Fibroblast of pulmonary artery (primary cell): Measurements from ENCODE around the gene KRTAP20-1.

Experiments used
- DNase-seq: peaks from one replicate; pipeline ENCODE4 v3.0.0-alpha.2; 2010; ENCODE audit warnings: low read depth
- H3K4me3 ChIP-seq: replicated peaks from 2 replicates; pipeline ENCODE4 v1.5.1; 2011; ENCODE audit warnings: low read depth, mild to moderate bottlenecking, control low read depth, low read length, moderate library complexity
- CTCF ChIP-seq: IDR thresholded peaks from 2 replicates; pipeline ENCODE4 v1.5.1; 2011; ENCODE audit warnings: mild to moderate bottlenecking, control low read depth, low read length, inconsistent platforms; ENCODE audit errors: missing control alignments

Gene KRTAP20-1

GRCh38 chr21:30590297-30590696 lies 25.9 kb upstream of the KRTAP20-1 start, which contains the start of gene KRTAP22-2:
KRTAP22-2 (minus strand) TSS chr21:30590397.
- DNase-seq: no peak
- no peak for TF ChIP-seq CTCF
- no peak within 1 kb of the TSS for H3K4me3 ChIP-seq

GRCh38 chr21:30592140-30592539 lies 24.1 kb upstream of the KRTAP20-1 start, which contains the start of gene KRTAP6-3:
KRTAP6-3 (plus strand) TSS chr21:30592440; CDS start chr21:30592446, 6 bp downstream.
- no peak for TF ChIP-seq CTCF
- DNase-seq: no peak
- H3K4me3 ChIP-seq: no peak within 1 kb of the TSS

DNA sequence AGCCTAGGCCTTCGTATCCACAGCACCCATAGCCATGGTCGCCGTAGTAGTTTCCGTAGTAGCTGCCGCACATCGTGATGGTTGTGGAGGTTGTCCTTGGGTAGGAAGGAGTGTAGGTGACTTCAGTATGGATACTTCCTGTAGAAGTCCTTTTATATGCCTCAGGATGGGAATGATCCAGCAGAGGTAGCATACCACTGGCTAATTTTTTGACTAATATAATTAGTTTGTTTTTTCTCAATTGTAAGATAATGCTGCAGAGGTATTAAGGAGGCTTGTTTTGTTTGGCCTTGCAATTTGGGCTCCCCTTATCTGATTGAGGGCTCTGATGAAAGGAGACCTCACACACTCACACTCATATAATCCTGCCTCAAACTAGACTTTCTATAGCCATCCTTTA lies 17.4 kb upstream of the KRTAP20-1 start, which contains the start of gene KRTAP6-2:
Gene KRTAP6-2 (minus strand): TSS at position 101 of the 400 bp plus-strand sequence. CDS start 28 bp downstream, at position 73.
- no peak for DNase-seq
- H3K4me3 ChIP-seq: no peak within 1 kb of the TSS
- no peak for TF ChIP-seq CTCF

DNA sequence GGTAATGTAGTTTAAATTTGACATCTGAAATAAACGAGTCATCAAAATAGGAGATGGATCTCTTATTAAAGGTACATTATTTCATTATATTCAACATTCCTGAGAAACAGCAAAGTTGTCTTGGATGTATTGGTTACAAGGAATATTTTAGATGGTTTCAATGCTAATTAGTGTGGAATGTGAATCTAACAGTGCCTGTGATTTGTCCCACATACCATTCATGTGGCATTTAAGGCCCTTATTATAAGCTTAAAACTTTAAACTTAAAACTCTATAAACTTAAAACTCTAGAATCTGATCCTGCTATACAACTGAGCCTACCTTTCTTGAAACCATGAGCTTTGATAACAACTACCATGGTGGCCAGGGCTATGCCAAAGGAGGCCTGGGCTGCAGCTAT lies 15.4 kb upstream of the KRTAP20-1 start, which contains the start of gene KRTAP22-1:
Gene KRTAP22-1 (plus strand): TSS at position 301 of the 400 bp plus-strand sequence.
- no peak for DNase-seq
- TF ChIP-seq CTCF: no peak
- H3K4me3 ChIP-seq: no peak within 1 kb of the TSS

- no peak for DNase-seq
- no peak for TF ChIP-seq CTCF
Measured at GRCh38 chr21:30605968-30606367, 10.3 kb upstream of the KRTAP20-1 start.

DNA sequence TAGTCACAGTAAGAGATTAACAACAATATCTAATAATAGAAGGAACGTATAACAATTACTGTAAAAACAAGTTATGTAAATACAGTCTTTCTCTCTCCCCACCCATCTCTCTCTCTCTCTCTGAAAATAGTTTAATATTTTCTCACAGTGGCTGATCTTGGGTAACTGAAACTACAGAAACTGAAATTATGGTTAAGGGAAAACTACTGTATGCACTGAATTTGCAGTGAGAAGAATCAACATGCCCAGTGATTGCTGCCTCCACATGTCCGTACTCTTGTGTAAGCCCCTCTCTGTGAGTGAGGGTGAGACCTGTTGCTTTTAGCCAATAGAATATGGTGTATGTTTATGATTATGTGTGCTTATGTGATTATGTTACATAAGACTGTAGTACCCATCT lies 4.1 kb upstream of the KRTAP20-1 start:
- DNase-seq: no peak
- no peak overlapping the region for H3K4me3 ChIP-seq
- TF ChIP-seq CTCF: no peak

More at GRCh38 chr21:30605968-30606367, 10.3 kb upstream of the KRTAP20-1 start:
- H3K4me3 ChIP-seq: no peak overlapping the region

- TF ChIP-seq CTCF: no peak
- DNase-seq: no peak
- H3K4me3 ChIP-seq: no peak within 1 kb of the TSS
Measured at GRCh38 chr21:30613836-30614235, 2.4 kb upstream of the KRTAP20-1 start, which contains the start of gene KRTAP6-1. KRTAP6-1 (minus strand) TSS chr21:30613930; CDS start chr21:30613904, 26 bp downstream.
